Stimulated activated CD8-positive, alpha-beta memory T cell treated with anti-CD3 and anti-CD28 coated beads, Interleukin-7, amount 100 ng/mL, for 4 hours (primary cell): ENCODE results near the gene CCDC57.

Experiments used
- DNase-seq, 2 donors: peaks; one replicate each; pipeline ENCODE4 v3.0.0-alpha.2; 2020; ENCODE audit warnings: low read depth in 2 of 2

CCDC57 gene

DNA sequence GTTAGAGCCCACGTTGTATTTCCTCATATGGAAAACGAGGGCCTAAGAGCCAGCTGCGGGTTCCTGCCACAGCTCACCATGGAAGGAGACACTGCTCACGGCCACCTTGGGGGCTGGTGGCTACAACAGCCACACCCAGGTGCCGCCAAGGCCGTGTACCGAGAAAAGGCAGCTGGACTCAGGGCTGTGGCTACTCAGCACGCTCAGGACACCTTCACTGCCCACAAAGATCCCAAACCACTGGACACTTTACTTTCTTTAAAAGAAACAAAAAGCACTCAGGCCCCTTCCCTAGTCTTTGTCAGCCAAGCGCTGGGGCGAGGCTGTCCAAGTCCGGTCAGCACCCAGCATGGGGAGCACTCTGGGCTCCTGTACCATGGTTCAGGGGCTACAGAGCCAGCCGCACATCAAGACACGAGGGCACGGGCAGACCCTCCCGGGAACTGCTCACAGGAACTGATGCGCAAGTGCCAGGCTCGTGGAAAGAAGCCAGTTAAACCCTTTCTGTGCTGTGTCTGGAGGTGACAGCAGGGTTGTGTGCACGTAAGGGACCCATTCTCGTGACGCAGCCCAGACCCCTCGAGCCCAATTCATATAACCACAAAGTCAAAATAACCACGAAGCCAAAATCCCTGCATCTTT, 34.7 kb upstream of the CCDC57 start:
- no peak for DNase-seq

DNA sequence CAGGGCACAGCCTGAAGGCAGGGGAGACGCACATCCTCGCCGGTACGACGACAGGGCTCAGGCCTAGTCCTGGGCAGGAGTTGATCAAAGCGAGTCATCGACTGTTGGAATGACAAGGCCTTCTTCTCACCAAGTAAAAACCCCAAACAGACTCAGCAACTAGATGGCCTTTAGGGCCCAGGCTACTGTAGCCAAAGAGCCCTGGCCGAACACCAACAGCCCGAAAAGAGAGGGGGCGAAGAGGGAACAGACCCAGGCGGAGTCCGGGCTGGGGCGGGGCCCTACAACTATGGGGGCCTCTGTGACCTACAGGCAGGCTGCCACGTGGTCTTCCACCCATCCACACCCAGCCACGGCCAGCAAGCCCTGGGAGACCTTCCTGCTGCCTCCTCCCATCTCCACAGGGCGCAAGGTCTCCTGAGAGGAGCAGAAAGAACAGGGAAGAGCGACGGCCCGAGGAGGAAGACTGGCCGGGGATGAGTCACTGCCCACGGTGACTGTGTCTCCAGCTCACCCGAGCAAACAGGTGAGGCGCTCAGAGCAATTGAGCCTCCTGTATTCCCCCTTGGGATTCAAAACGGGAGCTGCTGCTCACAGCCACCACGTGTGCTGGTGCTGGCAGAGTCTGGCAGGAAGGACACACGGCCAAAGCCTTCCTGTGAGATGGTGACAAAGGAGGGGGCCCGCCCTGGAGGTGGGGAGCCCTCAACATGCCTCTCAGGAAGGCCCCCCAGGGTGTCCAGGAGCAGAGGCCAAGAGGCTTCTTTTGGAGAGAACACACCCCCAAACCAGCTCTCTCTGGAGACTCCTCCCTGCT, 33.9 kb upstream of the CCDC57 start:
- DNase-seq, result no peak

DNA sequence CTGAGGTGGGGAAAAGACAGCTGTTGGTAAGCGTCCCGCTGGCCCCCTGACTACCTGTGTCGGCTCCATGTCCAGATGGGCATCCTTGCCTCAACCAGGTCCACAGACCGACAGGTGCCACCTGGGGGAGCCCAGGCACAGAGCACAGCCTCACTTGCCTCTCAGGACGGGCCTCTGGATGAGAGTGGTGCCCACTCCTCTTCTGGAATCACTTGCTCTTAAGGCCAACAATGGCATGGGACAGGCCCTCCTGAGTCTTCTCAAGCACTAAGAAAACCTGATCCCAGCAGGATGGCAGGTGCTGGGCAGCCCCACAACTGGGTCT, 33.4 kb upstream of the CCDC57 start:
- no peak for DNase-seq

DNA sequence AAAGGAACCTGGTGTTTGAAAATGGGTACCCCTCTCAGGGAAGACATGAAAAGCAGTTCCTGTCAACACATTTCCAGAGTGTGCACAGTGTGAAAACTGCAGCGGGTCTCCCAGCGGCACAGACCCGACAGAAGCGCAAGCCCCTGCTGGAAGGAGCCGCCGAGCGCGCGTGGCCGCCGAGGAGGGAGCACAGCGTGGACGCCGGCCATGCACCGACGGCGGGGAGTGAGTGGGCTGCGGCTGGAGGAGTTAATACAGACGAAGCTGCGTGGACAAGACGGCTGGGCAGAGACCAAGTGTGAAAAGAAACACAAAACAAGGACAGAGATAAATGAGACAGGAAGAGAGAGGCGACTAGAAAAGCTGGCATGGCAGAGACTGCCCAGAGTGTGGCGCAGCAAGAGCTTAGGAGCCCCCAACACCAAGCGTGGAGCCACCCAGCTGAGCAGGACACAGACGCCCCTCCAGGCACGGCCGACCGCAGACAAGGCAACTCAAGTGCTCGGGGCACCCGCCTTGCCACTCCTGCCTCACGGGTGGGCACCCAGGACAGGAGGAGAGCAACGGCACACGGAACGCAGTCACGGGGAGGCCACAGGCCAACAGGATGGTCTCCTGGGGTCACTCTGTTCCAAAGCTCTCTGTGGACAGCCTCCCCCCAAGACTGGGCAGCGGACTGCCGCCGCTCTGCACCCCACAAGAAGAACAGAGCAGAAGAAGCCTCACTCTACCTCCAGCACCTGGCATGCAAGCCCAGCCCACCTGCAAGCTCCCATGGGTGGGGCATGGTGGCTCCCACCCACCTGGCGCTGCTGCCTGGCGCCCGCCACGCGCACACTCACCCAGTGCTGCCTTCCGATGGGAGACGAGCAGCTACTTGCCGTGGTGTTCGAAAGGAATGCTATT, 32.7 kb upstream of the CCDC57 start:
- no peak for DNase-seq

DNA sequence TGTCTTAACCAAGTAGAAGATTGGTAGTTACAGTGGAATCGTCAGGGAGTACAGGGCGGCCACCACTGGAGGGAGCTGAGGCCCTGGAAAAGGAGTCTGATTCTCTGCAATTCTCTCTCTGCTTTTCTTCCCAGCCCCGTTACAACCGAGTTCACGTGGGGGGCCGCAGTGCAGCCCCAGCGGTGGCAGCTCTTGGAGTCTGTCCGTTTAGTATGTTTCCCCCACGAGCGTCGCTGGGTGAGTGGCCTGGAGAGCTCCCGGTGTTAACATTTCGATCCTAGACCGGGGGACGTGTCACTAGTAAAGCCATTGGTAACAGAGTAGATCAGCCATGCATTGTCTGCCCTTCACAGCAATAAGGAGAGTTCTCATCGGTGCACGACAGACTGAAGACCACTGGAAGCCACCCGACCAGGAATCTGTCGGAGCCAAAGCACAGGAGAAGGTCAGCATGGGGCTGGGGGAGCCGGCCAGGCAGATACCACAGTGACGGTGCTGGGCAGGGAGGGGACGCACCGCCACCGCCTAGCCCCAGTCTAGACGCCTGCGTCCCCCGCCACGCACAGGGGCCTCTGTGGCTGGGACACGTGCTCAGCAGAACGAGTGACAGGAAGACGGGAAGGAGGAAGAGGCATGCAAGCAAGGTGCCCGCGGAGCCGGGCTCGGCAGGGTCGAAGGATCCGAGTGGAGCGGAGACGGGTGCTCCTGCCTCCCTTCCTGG, 31.9 kb upstream of the CCDC57 start:
- DNase-seq, result no peak

DNA sequence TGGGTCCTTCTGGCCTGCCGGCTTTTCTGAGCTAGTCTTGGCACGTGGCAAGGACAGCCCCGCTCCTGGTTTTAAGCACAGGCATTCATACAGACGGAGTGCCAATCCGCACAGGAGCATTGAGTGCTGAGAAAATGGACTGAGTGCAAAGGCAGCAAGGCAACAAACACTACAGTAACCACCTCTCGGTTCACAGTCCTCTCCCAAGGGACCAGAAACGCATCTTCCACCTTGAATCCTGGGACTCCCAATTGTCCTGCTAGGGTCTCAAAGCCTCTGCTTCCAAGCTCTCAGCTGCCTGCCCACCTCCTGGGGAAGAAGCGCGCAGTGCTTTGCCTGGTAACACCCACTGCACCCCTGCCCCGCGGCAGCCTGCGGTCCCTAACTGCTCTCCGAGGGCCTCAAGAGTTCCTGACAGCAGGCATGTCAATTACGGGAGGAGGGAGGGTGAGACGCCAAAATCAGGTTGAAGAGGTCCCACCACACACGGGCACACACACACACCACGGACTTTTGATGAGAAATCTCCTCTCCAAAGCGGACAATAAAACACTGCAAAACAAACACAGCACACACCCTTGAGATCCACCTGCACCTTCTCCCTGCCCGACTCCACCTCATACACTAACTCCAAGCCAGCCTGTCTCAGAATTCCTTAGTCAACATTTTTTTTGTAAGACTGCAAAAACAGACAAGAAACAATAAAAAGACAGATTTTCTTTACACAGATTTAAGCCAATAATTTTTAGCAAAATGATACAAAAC, 31.2 kb upstream of the CCDC57 start:
- no peak for DNase-seq

DNA sequence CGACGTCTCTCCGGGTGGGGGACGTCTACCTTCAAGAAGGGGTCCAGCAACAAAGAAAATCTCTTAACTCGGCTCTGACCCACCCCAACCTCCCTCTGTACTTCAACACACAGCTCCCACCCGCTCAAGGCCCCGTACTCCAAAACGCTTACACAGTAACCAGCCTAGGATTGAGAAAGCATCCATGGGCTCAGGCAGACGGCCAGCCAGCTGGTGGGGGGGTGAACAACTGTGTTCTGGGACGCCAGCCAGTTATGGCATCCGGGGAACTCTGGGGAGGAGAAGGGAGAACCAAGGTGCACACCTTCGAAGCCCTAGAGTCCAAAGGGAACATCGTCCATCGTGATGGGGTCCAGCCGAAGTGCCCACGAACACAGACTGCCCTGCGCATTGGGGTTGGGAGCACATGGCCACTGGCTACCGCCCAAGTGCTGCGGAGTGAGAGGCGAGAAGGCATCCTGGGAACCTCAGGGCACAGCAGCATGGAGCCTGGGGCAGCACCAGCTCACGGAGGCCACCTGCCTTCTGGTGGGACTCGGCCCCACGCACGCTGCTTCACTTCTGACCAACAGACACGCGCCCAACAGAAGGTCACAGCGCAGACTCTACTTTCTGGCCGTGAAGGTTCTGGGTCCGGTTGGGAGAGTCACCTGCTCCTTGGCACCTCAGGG, 30.5 kb upstream of the CCDC57 start:
- no peak for DNase-seq

DNA sequence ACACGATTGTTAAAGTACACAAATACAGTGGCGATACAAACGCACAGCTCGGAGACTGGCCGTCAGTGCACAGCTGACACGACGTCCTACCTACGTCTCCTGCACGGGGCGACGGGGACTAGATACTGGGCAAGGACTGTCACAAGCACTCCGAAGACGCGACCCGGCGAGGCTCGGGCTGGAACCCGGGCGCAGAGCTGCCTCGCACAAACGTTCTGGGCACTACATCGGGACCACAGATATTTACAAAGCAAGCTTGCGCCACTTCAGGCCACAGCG, 30.0 kb upstream of the CCDC57 start:
- no peak for DNase-seq

DNA sequence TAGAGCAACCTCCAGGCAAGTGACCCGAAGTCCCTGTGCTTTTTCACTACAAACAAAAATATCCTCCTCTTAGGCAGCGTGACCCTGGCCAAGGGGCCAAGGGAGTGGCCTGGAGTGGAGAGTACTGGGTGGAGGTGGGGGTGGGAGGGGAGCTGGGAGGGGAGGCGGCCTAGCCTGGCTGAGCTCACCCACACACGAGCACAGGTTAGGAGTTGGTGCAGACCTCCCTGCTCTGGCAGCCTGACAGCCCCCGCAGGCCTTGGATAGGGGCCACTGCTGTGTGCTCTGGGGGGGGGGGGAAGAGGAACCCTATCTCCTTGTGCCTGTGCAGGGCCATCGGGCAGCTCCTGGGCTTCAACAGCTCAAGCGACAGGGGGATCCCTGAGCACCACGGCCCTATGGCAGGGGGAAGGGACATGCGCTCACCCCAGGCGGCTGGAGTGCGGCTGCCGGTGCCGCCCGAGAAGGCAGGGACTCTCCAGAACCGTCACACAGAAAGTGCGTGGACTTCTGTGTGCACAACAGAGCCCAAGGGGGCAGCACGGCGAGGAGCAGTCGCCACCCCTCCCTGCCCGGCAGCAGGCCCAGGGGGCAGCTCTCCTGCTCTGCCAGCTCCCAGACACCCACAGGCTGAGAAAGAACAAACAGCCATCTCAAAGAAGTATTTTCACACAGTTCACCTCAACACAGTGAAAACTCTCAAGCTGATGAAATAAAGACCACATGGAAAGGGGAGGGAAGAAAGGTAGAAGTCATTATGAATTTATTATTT, 29.5 kb upstream of the CCDC57 start:
- no peak for DNase-seq

DNA sequence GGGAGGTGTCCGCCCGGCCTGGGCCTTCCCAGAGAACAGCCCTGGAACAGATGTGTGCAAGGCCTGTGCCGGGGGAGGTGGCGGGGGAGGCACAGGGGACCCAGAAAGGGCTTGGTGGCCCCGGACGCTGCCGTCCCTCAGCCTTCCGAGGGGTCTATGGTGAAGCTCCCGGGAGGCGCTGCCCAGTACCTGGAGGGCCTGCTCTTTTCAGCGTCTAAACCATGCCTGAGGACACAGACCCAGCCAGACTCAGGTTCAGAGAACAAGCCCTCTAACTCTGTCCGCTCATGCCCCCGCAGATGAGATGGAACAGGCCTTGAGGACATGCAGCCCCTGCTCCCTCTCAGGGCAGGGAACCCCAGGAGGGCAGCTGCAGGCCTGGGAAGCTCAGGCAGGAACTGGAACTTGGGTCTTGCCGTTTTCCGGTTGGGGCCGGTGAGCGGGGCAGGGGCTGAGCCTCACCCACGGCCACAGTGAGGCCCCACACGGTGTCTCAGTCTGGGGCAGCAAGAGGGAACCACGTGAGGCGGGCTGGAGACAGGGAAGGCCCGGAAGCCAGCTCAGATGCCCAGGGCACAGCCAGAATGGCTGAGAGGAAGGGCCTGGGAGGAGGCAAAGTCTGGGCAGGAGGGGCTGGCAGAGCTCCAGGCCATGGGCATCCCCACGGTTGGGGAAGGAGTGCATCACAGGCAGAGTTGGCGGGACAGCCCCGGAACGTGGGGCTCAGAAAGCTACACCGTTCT, 28.7 kb upstream of the CCDC57 start:
- DNase-seq, result no peak

DNA sequence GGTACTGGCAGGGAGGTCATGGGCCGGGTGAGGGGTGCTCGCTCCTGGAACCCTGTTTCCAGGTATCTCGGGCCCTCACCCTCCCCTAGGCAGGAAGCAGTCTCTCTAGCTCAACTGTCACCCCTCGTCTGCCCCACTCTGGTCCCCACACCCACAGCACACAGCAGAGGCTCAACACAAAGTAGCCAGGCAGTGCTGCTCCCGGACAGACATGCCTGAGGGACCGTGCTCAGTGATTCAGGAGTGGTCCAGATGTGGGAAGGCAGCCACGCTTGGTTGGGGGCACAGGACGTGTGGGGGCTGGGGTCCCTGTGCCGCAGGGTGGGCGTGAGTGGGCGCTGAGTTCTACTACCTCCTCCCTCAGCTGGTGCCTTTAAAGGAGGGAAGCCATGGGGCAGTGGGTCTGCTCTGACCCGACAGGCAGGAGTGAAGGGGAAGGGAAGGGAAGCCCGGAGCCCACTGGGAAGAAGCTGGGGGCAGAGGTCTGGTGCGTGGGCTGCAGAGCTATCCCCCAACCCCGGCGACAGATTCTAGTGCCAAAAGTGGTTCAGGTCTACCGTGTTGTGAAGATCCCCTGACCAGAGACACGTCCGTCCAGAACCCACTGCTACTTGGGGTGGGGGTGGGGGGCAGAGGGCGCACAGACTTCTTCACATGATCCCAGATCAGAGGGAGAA, 28.0 kb upstream of the CCDC57 start:
- DNase-seq, result no peak

DNA sequence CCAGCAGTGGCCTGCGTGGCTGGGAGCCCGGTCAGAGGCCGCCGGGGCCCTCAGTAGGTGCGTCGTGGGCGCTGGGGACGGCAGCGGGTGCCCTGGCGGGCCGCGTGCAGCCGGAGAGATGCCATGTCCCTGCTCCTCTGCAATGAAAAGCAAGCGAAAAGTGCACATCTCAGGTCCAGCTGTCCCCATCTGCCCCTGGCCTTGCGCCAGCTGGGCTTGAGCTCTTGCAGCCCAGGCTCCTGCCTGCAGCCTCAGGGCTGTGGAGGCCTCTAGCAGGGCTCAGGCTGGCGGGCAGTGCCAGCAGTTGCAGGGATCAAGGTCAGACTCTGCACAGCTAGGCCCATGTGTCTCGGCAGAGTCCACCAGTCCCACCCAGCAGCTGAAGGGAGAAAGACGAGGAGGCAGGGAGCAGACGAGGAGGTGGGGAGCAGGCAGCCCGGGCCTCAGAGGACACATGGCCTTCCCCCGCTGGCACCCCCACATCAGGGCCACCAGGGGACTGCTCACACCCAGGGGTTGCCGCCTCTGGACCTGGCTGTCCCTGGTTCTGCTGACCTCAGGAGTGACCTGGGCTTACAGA, 27.4 kb upstream of the CCDC57 start:
- DNase-seq, result no peak

DNA sequence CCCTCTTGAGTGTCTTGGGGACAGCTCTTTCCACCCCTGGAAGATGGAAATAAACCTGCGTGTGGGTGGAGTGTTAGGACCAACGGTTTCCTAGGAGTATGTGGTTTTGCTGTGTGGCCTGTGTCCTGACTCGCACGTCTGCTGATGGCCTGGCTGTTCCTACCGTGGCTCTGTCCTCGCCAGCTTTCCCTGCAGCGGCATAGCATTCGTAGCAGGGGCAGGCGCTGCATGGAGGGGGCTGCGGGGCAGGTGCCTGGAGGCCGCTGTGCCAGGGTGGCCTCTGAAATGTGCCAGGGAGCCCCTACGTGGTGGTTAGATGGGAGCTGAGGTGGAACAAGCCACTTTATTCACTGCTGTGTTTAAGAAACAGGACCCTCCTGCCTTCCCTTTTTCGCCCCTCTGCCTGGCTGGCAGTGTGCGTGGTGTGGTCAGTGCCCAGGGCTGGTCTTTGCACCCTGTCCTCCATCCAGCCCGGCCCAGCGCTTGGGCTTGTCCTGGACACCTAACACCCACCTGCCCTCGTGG, 26.8 kb upstream of the CCDC57 start:
- DNase-seq, result no peak

DNA sequence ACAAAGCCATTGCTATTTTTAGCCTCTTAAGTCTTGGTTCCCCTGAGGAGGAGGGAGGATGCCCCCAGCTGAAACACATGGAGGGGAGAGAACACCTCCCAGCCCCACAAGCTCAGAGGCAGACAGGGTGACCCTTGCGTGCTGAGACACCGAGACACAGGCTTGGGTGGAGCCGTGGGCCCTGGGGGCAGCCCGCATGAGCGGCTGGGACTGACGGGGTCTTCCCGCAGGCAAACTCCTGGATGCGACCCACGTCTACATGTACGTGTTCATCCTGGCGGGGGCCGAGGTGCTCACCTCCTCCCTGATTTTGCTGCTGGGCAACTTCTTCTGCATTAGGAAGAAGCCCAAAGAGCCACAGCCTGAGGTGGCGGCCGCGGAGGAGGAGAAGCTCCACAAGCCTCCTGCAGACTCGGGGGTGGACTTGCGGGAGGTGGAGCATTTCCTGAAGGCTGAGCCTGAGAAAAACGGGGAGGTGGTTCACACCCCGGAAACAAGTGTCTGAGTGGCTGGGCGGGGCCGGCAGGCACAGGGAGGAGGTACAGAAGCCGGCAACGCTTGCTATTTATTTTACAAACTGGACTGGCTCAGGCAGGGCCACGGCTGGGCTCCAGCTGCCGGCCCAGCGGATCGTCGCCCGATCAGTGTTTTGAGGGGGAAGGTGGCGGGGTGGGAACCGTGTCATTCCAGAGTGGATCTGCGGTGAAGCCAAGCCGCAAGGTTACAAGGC, 26.0 kb upstream of the CCDC57 start:
- peak; percentile 51 to 57 for DNase-seq

DNA sequence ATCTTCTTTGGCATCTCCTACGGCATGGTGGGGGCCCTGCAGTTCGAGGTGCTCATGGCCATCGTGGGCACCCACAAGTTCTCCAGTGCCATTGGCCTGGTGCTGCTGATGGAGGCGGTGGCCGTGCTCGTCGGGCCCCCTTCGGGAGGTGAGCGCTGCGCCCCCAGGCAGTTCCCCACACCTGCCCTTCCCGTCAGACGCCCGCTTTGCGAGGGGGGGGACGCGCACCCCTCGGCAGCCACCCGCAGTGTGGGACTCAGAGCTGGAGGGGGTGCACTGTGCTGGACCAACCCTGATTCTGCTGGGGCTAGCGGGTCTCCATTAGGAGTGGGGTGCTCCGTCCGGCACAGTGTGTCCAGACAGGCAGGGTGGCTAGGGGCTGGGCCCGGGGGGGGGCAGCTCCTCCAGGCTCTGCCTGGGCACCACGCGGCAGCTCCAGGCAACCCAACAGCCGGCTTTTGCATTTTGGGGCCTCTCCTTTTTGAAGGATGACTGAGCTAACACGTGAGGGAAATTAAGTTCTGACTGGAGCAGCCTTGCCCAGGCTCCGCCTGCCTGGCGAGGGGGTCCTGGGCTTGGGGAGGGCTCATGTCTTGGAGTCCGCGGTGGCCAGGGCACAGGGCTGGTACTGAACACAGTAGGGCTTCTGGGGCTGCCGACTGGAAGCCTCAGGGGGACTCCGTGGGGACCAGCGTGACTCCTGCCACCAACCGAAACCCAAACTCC, 25.3 kb upstream of the CCDC57 start:
- no peak for DNase-seq

DNA sequence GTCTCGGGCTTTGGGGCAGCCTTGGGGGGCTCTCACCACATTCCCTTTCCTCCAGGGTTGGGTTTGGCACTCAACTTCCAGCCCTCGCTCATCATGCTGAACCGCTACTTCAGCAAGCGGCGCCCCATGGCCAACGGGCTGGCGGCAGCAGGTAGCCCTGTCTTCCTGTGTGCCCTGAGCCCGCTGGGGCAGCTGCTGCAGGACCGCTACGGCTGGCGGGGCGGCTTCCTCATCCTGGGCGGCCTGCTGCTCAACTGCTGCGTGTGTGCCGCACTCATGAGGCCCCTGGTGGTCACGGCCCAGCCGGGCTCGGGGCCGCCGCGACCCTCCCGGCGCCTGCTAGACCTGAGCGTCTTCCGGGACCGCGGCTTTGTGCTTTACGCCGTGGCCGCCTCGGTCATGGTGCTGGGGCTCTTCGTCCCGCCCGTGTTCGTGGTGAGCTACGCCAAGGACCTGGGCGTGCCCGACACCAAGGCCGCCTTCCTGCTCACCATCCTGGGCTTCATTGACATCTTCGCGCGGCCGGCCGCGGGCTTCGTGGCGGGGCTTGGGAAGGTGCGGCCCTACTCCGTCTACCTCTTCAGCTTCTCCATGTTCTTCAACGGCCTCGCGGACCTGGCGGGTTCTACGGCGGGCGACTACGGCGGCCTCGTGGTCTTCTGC, 24.6 kb upstream of the CCDC57 start:
- no peak for DNase-seq
